PC-9 (cell line): ENCODE results near the gene TMEM266.

Source experiments
- EZH2 ChIP-seq: fragments of 200-600 bp; sonication (generic); IDR thresholded peaks from 2 replicates; pipeline ENCODE4 v1.8.0; 2017; ENCODE audit warnings: antibody characterized with exemption, low read depth
- TF ChIP-seq, protein P1 (sequence below): fragments of 200-600 bp; sonication (generic); conservative IDR thresholded peaks from 2 replicates; pipeline ENCODE4 v1.6.1; 2017; ENCODE audit warnings: mixed run types, antibody characterized with exemption, mild to moderate bottlenecking, moderate library complexity

DNA sequence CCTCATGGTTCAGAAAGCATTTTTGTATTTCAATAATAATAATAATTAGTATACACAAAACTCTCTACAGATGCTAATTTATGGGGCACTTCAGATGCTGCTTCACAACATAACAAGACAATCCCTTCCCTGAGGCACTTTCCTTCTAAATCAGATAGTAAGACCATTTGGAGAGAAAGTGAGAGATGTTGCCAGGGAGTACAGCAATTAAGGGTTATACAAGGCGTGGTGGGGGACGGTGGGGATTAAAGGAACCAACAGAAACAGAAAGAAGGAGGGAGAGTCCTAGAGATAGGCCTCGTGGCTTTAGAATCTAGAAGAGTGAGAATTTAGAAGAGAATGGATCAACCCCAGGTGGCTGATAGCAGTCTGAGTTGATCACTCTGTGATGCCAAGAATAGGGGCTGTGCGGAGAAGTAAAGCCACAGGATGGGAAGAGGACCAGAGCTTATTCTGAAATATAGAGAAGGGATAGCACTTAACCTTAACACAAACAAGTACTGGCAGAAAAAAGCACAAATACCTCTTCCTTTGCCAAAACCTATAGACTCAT is 174.6 kb downstream of the TMEM266 start:
- TF ChIP-seq, protein P1, sequence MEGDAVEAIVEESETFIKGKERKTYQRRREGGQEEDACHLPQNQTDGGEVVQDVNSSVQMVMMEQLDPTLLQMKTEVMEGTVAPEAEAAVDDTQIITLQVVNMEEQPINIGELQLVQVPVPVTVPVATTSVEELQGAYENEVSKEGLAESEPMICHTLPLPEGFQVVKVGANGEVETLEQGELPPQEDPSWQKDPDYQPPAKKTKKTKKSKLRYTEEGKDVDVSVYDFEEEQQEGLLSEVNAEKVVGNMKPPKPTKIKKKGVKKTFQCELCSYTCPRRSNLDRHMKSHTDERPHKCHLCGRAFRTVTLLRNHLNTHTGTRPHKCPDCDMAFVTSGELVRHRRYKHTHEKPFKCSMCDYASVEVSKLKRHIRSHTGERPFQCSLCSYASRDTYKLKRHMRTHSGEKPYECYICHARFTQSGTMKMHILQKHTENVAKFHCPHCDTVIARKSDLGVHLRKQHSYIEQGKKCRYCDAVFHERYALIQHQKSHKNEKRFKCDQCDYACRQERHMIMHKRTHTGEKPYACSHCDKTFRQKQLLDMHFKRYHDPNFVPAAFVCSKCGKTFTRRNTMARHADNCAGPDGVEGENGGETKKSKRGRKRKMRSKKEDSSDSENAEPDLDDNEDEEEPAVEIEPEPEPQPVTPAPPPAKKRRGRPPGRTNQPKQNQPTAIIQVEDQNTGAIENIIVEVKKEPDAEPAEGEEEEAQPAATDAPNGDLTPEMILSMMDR, result no peak
- TF ChIP-seq EZH2, result no peak
